Keratinocyte (primary cell): ENCODE results near the gene SUN5. TPM values are rescaled to one million over a fixed set of nuclear protein-coding genes. Genes with fewer than 3 reads are reported as not detected.

Experiments
- DNase-seq: peaks from one replicate; pipeline ENCODE4 v3.0.0-alpha.2; 2011; ENCODE audit warnings: low read depth, missing footprints, low spot score
- FAIRE-seq: peaks from 2 replicates; lab custom pipeline; 2011; peaks lifted over from hg19 to GRCh38; lab: Jason Lieb, UNC
- H2AFZ ChIP-seq: 2 replicates; pipeline ENCODE4 v1.6.0; 2012; ENCODE audit warnings: low read length, control low read depth, inconsistent platforms; ENCODE audit not compliant: control insufficient read depth
- H3K27ac ChIP-seq: 2 replicates; pipeline ENCODE4 v1.5.1; 2011; ENCODE audit warnings: low read length; ENCODE audit not compliant: control insufficient read depth, insufficient read depth
- H3K27me3 ChIP-seq: 3 replicates; pipeline ENCODE4 v1.6.0; 2011; ENCODE audit warnings: low read length; ENCODE audit not compliant: control insufficient read depth, insufficient read depth; ENCODE audit errors: extremely low read depth
- H3K36me3 ChIP-seq, 2 experiments: 2 replicates in 1 of 2; 3 replicates in 1 of 2; pipeline ENCODE4 v1.5.1; 2011; ENCODE audit warnings: low read length in 2 of 2, mild to moderate bottlenecking in 1 of 2; ENCODE audit not compliant: control insufficient read depth in 2 of 2, insufficient read depth in 2 of 2; ENCODE audit errors: extremely low read depth in 1 of 2
- H3K4me1 ChIP-seq: 3 replicates; pipeline ENCODE4 v1.5.1; 2011; ENCODE audit warnings: low read length; ENCODE audit not compliant: control insufficient read depth, insufficient read depth; ENCODE audit errors: extremely low read depth
- H3K4me2 ChIP-seq: 3 replicates; pipeline ENCODE4 v1.6.0; 2011; ENCODE audit warnings: low read depth, low read length; ENCODE audit not compliant: control insufficient read depth, insufficient read depth; ENCODE audit errors: extremely low read depth
- H3K4me3 ChIP-seq, 3 experiments: fragments of 200-600 bp in 1 of 3; sonication (generic) in 1 of 3; 2 replicates in 2 of 3; 3 replicates in 1 of 3; pipeline ENCODE4 v1.5.1; 2011 to 2016; ENCODE audit warnings: low read length in 3 of 3, mild to moderate bottlenecking in 3 of 3, control low read depth in 2 of 3, inconsistent platforms in 1 of 3, low read depth in 1 of 3, mixed read lengths in 1 of 3, mixed run types in 1 of 3, moderate library complexity in 1 of 3; ENCODE audit not compliant: control insufficient read depth in 2 of 3, insufficient read depth in 2 of 3; ENCODE audit errors: extremely low read depth in 1 of 3
- H3K79me2 ChIP-seq: 2 replicates; pipeline ENCODE4 v1.6.0; 2012; ENCODE audit warnings: low read length; ENCODE audit not compliant: control insufficient read depth, insufficient read depth
- H3K9ac ChIP-seq: 3 replicates; pipeline ENCODE4 v1.6.0; 2011; ENCODE audit warnings: low read length; ENCODE audit not compliant: control insufficient read depth, insufficient read depth; ENCODE audit errors: extremely low read depth
- H3K9me1 ChIP-seq: 3 replicates; pipeline ENCODE4 v1.6.0; 2011; ENCODE audit warnings: low read length; ENCODE audit not compliant: control insufficient read depth, insufficient read depth; ENCODE audit errors: extremely low read depth
- H3K9me3 ChIP-seq: 2 replicates; pipeline ENCODE4 v1.5.1; 2012; ENCODE audit warnings: low read depth, low read length; ENCODE audit not compliant: control insufficient read depth
- H4K20me1 ChIP-seq: 3 replicates; pipeline ENCODE4 v1.6.0; 2011; ENCODE audit warnings: low read length; ENCODE audit not compliant: control insufficient read depth, insufficient read depth; ENCODE audit errors: extremely low read depth
- EZH2 ChIP-seq: IDR thresholded peaks from one replicate; pipeline ENCODE4 v1.6.1; 2012; ENCODE audit warnings: inconsistent platforms, mild to moderate bottlenecking, low read length, moderate library complexity
- dilution Hi-C: fragments of 300-500 bp; cut with MboI; formaldehyde crosslinking; loops from one replicate; pipeline ENCODE4 v1.7.0; 2020; ENCODE audit warnings: low sequenced_read_pairs; ENCODE audit not compliant: extremely low pct_ligation_motif_present
- polyA plus RNA-seq, 5 experiments: library from polyadenylated mRNA; depleted of rRNA in 3 of 5; stranded (reverse) in 3 of 5; stranded (forward) in 1 of 5; unstranded in 1 of 5; fragments of >200 nt; gene quantifications; 1 replicate in 1 of 5; 2 replicates in 3 of 5; 3 replicates in 1 of 5; pipeline versions ENCODE4 v1.2.1 to v1.2.3, GENCODE V29; 2011 to 2012; ENCODE audit warnings: missing spikeins in 2 of 5, low read depth in 1 of 5, low replicate concordance in 1 of 5
- TF ChIP-seq, protein P1 (sequence below), 3 experiments: IDR thresholded peaks in 1 of 3; conservative IDR thresholded peaks in 1 of 3; optimal IDR thresholded peaks in 1 of 3; 2 replicates in 2 of 3; 3 replicates in 1 of 3; pipeline versions ENCODE3 to v1.5.1; 2011; ENCODE audit warnings: low read length in 3 of 3, mild to moderate bottlenecking in 3 of 3, moderate library complexity in 2 of 3, control low read depth in 1 of 3, inconsistent platforms in 1 of 3; ENCODE audit not compliant: insufficient read depth in 2 of 3; ENCODE audit errors: extremely low read depth in 1 of 3

SUN5 gene
- polyA plus RNA-seq, 1 donor (not counting 4 experiments of a cell fraction or from before 2014, with no cell fraction given): not detected

DNA sequence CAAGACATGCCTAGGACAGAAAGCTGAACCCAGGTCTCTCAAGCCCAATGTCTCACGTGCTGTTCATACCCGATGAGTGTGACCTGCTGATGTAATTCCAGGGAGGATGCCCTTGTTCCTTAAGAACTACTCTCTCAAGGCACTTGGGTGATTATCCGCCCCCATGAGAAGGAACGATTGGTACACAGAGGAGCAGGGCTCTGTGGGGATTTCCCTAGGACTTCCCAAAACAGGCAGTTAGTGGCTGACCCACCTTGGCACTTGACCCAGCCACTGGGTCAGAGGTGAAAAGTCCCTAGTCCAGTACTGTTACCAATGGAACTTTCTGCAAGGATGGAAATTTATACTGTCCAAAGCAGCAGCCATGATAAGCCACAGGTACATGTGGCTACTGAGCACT, 18.1 kb upstream of the SUN5 start:
- Histone ChIP-seq H3K4me2 (no peak overlapping the region), H3K36me3 (no peaks in the 10 kb centered on the region), H3K79me2 (no peaks in the 10 kb centered on the region), H3K9me1 (no peaks in the 10 kb centered on the region), H3K4me1 (no peaks in the 10 kb centered on the region), H3K9ac (no peak overlapping the region), H4K20me1 (no peaks in the 10 kb centered on the region), H3K27me3 (no peaks in the 10 kb centered on the region), H2AFZ (no peak overlapping the region), H3K4me3 (no peak overlapping the region), H3K27ac (no peak overlapping the region), H3K9me3 (no peaks in the 10 kb centered on the region)
- TF ChIP-seq EZH2: no peak
- TF ChIP-seq, protein P1, sequence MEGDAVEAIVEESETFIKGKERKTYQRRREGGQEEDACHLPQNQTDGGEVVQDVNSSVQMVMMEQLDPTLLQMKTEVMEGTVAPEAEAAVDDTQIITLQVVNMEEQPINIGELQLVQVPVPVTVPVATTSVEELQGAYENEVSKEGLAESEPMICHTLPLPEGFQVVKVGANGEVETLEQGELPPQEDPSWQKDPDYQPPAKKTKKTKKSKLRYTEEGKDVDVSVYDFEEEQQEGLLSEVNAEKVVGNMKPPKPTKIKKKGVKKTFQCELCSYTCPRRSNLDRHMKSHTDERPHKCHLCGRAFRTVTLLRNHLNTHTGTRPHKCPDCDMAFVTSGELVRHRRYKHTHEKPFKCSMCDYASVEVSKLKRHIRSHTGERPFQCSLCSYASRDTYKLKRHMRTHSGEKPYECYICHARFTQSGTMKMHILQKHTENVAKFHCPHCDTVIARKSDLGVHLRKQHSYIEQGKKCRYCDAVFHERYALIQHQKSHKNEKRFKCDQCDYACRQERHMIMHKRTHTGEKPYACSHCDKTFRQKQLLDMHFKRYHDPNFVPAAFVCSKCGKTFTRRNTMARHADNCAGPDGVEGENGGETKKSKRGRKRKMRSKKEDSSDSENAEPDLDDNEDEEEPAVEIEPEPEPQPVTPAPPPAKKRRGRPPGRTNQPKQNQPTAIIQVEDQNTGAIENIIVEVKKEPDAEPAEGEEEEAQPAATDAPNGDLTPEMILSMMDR (optimal IDR thresholded peaks at IDR 0.05 in 1 of 3, IDR thresholded peaks at IDR 0.05 in 1 of 3, conservative IDR thresholded peaks at IDR 0.05 in 1 of 3; ENCODE audit: extremely low read depth in 1 of 3, insufficient read depth in 2 of 3, low read length in 3 of 3): no peak
- dilution Hi-C loops: no loop called here
- DNase-seq: no peak
- FAIRE-seq: no peak

DNA sequence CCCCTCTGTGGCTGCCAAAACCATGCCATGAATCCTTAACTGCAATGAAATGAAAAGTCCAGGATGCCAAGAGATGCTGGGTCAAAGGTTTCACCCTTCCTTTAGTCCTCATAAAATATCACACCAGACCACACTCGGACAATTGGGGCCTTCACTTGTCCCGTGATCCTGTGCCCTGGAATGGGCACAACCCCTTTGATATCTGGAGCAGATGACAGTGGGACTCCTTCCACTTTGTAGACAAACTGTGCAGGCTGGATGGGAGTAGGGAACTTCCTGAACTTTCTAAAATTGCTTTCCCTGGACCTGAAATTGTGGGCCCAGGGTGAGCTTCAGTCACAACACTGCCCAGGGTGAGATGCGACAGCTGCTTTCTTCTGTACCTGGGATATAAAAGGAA, 17.6 kb upstream of the SUN5 start:
- H3K9me3 ChIP-seq: no peaks in the 10 kb centered on the region

More for the DNA sequence above, 17.6 kb upstream of the SUN5 start:
- DNase-seq (no peak), FAIRE-seq (no peak)
- Histone ChIP-seq H3K4me1 (no peaks in the 10 kb centered on the region), H3K9ac (no peak overlapping the region), H3K79me2 (no peaks in the 10 kb centered on the region), H3K27me3 (no peaks in the 10 kb centered on the region), H3K36me3 (no peaks in the 10 kb centered on the region), H2AFZ (no peak overlapping the region), H3K4me3 (no peak overlapping the region), H3K4me2 (no peak overlapping the region), H4K20me1 (no peaks in the 10 kb centered on the region), H3K9me1 (no peaks in the 10 kb centered on the region), H3K27ac (no peak overlapping the region)
- no peak for TF ChIP-seq EZH2
- TF ChIP-seq, protein P1 (optimal IDR thresholded peaks at IDR 0.05 in 1 of 3, IDR thresholded peaks at IDR 0.05 in 1 of 3, conservative IDR thresholded peaks at IDR 0.05 in 1 of 3; ENCODE audit: extremely low read depth in 1 of 3, insufficient read depth in 2 of 3, low read length in 3 of 3): no peak
- dilution Hi-C loops: no loop called here
